NCI-H2196 (cell line): ENCODE results near the gene S100A6.
"Not testable (repeated sequence)": the region's sequence is repeated elsewhere in the genome, so short reads cannot be mapped to it uniquely, and the experiment has no call there.

Experiments
- DNase-seq: peaks from one replicate; lab custom pipeline; 2025; ENCODE audit not compliant: unreplicated experiment; lab: John Stamatoyannopoulos, UW

S100A6 gene

GRCh38 chr1:153565529-153566374 is 30.0 kb upstream of the S100A6 start, which contains the start of gene S100A2:
S100A2 (minus strand) TSS chr1:153565844; CDS start chr1:153563877, 1,967 bp downstream.
- peak; percentile 60 for DNase-seq

DNA sequence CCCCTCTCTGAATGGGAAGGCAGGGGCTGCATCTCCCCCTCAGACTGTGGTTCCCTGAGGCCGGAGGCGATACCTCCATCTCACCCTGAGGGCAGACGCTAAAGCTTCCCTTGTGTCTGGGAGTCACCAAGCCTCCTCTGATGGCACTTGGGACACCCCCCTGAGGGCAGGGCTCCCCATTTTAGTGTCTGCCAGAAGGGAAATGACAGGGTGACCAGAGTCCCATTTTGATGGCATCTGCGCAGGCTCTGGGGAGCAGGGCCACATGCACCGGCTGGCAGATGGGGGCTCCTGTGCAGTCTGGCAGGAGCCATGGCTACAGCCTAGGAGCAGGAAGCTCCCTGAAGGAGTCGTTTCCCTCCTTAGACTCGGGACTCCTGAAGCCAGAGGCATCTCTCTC is 28.2 kb upstream of the S100A6 start:
- DNase-seq: no peak

- DNase-seq: no peak
Measured at GRCh38 chr1:153563483-153563901, 27.7 kb upstream of the S100A6 start.

DNA sequence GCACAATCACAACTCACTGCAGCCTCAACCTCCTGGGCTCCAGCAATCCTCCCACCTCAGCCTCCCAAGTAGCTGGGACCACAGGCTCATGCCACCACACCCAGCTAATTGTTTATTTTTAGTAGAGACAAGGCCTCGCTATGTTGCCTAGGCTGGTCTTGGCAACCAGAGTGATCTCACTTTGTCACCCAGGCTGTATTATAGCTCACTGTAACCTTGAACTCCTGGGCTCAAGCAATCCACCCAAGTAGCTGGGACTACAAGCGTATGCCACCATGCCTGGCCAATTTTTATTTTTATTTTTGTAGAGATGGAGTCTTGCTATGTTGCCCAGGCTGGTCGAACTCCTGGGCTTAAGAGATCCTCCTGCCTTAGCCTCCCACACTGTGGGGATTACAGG is 26.2 kb upstream of the S100A6 start:
- DNase-seq: not testable (repeated sequence)

DNA sequence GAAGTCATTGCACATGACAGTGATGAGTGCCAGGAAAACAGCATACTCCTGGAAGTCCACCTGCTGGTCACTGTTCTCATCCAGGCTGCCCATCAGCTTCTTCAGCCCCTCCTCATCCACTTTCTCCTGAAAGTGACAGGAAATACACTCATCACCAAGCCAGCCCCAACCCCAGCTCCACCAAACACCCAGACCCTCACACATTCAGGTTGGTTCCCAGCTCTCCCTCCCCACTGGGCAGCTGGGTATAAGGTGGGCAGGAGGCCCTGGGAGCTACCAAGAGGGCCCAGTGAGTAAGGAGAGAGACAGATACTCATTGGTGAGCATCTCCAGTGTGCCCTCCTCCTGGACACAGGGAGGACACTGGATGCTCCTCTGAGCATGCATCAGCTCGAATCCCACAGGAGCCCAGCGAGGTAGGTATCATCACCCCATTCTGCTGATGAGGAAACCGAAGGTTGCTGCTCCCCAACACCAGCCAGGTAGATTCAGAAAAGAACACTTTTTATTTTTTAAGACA is 25.7 kb upstream of the S100A6 start:
- DNase-seq: no peak

DNA sequence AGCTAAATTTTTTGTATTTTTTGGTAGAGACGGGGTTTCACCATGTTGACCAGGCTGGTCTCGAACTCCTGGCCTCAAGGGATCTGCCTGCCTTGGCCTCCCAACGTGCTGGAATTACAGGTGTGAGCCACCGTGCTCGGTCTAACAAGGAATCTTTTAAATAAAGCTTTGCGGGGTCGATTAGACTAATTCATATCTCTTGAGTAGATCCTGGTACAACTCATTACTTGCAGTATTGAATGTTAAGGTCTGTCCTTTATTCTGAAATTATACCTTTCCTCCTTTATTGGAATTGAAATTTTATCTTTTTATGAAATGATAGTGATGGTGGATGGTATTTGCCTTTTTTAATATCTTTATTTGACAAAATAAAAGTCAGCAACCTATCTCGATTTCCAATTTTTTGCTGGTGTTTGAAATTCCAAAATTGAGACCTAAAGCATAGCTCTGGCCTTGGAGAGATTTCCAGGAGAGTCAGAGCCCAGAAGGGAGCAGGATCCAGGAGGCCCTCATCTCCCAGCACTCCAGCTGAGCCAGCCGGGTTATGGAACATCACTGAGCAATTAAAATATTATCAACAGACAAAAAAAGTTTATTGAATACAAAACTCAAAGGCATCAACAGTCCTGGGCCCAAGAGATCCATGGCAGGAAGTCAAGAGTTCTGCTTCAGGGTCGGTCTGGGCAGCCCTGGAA is 25.1 kb upstream of the S100A6 start:
- no peak for DNase-seq

- DNase-seq: no peak
Measured at GRCh38 chr1:153560241-153560640, 24.4 kb upstream of the S100A6 start.

- no peak for DNase-seq
Measured at GRCh38 chr1:153557877-153558276, 22.1 kb upstream of the S100A6 start.

- DNase-seq: no peak
Measured at GRCh38 chr1:153556348-153556747, 20.6 kb upstream of the S100A6 start.

- DNase-seq: no peak
Measured at GRCh38 chr1:153553830-153554541, 18.2 kb upstream of the S100A6 start.

DNA sequence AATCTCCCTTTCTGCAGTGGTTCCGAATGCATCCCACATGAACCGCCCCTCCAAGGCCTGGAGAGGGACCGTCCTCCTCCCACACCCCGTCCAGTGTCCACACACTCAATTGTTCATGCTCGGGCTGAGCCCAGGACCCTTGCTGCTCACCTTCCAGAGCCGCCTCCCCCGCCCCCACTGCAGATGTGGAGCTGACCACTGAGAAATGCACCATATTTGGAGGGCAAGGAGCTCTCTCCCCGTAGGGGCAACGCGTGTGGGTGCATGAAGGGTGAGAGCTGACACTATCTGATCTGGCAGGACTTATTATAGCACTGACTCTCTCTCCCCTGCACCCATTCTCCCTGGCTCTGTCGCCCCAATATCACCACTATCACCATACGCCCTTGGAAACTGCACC is 17.3 kb upstream of the S100A6 start:
- DNase-seq: no peak

DNA sequence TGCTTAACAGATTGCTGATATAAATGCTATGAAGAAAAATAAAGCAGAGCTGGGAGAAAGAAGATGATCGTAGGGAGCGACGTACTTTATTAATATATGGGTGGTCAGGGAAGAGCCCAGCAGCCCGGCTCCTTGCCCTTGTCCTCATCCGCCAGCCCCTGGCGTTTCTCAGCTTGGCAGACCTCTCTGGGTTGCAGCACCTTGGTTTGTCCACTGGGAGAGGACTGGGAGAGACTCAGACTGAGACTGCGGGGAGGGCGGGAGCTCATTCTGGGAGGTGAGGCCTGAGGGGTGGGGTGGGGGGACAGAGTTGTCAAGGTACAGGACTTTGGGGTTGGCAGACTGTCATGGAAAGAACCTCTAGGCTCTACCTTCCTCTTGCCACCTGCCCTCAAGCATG is 16.5 kb upstream of the S100A6 start:
- DNase-seq: no peak

- no peak for DNase-seq
Measured at GRCh38 chr1:153550827-153551500, 15.2 kb upstream of the S100A6 start.

DNA sequence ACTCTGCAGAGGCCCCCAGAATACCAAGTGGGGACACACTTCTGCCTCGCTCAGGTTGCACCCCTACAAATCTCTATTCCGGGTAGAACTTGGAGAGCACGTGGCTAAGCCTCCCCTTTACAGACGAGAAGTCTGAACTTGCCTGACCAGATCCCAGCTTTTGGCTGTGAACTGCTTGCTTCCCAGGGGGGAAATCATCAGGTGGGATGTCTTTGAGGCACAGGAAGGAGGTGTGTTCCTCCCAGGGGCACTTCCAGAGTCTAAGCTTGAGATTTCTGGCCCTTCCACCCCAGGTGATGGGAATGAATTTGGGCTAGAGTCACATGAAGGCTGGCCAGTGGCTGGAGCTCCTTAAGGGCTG is 14.6 kb upstream of the S100A6 start:
- DNase-seq: no peak

GRCh38 chr1:153549741-153550397 is 14.1 kb upstream of the S100A6 start:
- no peak for DNase-seq

- DNase-seq: no peak
Measured at GRCh38 chr1:153548722-153549688, 13.2 kb upstream of the S100A6 start, which contains the start of gene S100A3. S100A3 (minus strand) TSS chr1:153549258; CDS start chr1:153548485, 773 bp downstream.

- DNase-seq: no peak
Measured at GRCh38 chr1:153547560-153548551, 12.1 kb upstream of the S100A6 start.
